ENCODE data around the gene AKAP6.

AKAP6 gene

DNA sequence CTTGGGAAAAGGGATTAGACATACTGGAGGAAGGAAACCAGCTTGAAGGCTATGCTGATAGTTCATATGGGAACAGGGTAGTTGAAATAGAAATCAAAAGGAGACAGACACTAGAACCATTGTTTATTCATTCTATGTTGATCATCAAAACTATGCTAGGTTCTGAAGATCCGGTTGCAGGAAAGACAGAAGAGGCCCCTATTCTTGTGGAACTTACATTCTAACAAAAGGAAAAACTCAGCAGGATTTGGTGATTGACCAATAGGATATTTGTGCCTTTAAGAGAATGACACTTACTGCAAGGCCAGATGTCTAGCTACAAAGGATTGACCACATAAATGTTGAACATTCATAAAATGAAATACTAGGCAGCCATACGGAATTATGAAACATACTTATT lies 179.2 kb downstream of the AKAP6 start:
- H3K27me3 Mint-ChIP-seq (ENCODE audit: low read depth) = no peaks in the 10 kb centered on the region
- H3K9me3 Mint-ChIP-seq = no peaks in the 10 kb centered on the region
- TF ChIP-seq, protein P1, sequence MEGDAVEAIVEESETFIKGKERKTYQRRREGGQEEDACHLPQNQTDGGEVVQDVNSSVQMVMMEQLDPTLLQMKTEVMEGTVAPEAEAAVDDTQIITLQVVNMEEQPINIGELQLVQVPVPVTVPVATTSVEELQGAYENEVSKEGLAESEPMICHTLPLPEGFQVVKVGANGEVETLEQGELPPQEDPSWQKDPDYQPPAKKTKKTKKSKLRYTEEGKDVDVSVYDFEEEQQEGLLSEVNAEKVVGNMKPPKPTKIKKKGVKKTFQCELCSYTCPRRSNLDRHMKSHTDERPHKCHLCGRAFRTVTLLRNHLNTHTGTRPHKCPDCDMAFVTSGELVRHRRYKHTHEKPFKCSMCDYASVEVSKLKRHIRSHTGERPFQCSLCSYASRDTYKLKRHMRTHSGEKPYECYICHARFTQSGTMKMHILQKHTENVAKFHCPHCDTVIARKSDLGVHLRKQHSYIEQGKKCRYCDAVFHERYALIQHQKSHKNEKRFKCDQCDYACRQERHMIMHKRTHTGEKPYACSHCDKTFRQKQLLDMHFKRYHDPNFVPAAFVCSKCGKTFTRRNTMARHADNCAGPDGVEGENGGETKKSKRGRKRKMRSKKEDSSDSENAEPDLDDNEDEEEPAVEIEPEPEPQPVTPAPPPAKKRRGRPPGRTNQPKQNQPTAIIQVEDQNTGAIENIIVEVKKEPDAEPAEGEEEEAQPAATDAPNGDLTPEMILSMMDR (IDR thresholded peaks at IDR 0.05; ENCODE audit: unreplicated experiment in 3 of 3) = no peak
- H3K27ac Mint-ChIP-seq = peak overlapping the region in 1 of 3 experiments; percentile 16
- H3K4me1 Mint-ChIP-seq = peaks cover 45% of the 10 kb centered on the region
- no peaks in the 10 kb centered on the region for H3K36me3 Mint-ChIP-seq (ENCODE audit: low read depth)
- no peak overlapping the region for H3K4me3 Mint-ChIP-seq

DNA sequence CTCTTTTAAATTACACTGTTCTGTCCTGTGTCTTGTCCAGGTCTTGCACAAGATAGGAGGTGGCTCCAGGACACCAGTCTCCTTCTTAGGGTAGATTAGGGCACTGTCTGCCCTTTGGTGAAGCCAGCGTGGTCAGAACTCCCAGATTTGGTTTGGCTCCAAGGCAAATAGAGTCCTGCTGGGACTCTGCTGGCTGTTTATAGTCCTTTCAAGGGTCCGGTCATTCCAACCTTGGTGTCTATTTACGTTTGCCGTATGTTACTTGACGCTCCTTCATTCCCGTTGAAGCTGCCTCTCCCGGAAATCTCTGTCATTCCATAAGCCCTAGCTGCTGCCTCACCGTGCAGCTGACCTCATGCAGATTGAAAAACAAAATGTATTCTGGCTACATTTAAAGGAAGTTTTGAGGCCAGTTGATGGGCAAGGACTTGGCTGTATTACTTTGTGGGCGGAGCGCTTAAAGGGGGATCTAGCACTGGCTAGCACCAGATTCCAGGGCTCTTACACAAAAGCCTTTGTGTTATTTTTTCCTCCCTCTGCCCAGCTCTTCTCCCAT lies 180.6 kb downstream of the AKAP6 start:
- Mint-ChIP-seq H3K27me3 (ENCODE audit: low read depth) (no peaks in the 10 kb centered on the region), H3K4me1 (peaks cover 58% of the 10 kb centered on the region), H3K36me3 (ENCODE audit: low read depth) (no peaks in the 10 kb centered on the region), H3K9me3 (no peaks in the 10 kb centered on the region), H3K4me3 (peak overlapping the region in 2 of 3 experiments; percentile 27 to 31), H3K27ac (peak overlapping the region; percentile 50 to 95 (median 71))
- TF ChIP-seq, protein P1 (IDR thresholded peaks at IDR 0.05; ENCODE audit: unreplicated experiment in 3 of 3) = no peak

DNA sequence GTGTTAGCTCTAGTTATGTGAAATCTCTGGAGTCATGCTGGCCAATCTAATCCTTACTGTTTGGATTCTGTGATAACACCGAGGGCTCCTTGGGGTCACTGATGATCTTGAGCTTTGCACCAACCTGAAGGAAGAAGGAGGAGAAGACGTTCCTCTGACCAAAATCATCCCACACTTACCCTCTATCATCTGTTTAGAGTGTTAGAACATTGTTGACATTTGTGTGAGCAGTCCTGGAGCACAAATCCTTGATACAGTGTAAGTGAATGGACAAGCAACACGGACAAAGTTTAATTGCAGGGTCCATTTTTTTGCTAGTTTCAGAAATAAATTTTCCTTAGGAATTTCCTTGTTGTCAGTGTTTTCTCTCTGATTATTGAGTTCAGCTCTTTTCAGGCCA lies 181.7 kb downstream of the AKAP6 start:
- Mint-ChIP-seq H3K4me3 (peak overlapping the region in 1 of 3 experiments; percentile 25), H3K27me3 (ENCODE audit: low read depth) (no peaks in the 10 kb centered on the region), H3K27ac (peak overlapping the region; percentile 66 to 84 (median 80)), H3K4me1 (peaks cover 67% of the 10 kb centered on the region), H3K9me3 (no peaks in the 10 kb centered on the region), H3K36me3 (ENCODE audit: low read depth) (no peaks in the 10 kb centered on the region)
- TF ChIP-seq, protein P1 (IDR thresholded peaks at IDR 0.05; ENCODE audit: unreplicated experiment in 3 of 3) = no peak

DNA sequence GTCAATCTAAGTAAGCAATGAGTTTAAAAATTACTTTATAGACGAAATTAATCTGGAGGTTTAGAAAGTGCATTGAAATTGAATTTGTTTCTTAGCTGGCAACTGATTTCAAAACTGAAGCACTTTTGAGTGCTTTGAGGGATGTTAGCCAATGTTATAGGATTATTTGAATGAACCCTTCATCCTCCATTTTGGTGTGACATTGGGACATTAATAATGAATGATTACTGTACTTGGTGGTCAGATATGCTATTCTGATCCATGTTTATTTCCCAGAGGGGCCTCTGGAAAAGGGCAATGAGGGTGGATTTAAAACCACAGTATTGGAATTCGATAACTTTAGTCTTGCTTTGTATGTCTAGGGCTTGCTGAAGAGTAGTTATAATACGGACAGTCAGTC lies 183.2 kb downstream of the AKAP6 start:
- Mint-ChIP-seq H3K4me3 (no peak overlapping the region), H3K9me3 (no peaks in the 10 kb centered on the region), H3K4me1 (peaks cover 66% of the 10 kb centered on the region), H3K27me3 (ENCODE audit: low read depth) (no peaks in the 10 kb centered on the region), H3K36me3 (ENCODE audit: low read depth) (no peaks in the 10 kb centered on the region), H3K27ac (peak overlapping the region; percentile 22 to 92 (median 38))
- TF ChIP-seq, protein P1 (IDR thresholded peaks at IDR 0.05; ENCODE audit: unreplicated experiment in 3 of 3) = no peak

DNA sequence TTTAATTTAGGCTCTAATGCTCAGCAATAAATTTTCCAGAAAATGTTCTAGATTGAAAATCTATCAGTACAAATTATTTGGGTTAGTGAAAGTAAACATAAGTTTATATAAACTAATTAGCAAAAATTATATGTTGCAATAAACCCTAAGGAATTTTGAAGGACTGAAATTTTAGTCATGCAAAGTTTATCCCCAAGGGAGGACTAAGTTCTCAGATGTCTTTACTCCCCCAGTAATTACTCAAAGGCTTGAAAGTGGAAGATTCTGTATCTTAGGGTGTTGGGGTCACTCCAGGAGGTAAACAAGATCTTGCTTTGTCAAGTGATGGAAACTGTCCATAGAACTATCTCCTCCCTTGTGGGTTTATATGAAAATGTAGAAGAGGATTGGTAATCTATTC lies 183.7 kb downstream of the AKAP6 start:
- peaks cover 62% of the 10 kb centered on the region for H3K4me1 Mint-ChIP-seq
- H3K4me3 Mint-ChIP-seq = no peak overlapping the region
- peak overlapping the region; percentile 60 to 92 (median 85) for H3K27ac Mint-ChIP-seq
- no peaks in the 10 kb centered on the region for H3K9me3 Mint-ChIP-seq
- no peaks in the 10 kb centered on the region for H3K27me3 Mint-ChIP-seq (ENCODE audit: low read depth)
- no peaks in the 10 kb centered on the region for H3K36me3 Mint-ChIP-seq (ENCODE audit: low read depth)
- TF ChIP-seq, protein P1 (IDR thresholded peaks at IDR 0.05; ENCODE audit: unreplicated experiment in 3 of 3) = no peak

DNA sequence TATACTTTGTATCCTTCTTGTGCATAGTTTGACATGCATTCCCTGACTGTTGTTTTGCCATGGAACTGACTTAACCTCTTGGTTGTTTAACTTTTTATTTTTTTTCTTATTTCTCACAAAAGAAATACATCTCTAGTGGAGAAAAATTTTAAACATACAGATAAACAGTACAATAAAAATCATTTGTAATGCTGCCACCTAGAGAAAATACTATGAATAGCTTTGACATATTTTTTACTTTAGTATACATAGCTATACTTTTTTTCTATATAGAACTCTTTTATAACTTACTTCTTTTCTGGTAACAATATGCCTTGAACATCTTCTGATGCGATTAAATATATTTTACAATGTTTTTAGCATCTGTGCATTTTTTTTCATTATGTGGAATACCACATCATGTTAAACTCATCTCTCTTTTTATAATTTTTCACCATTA lies 184.5 kb downstream of the AKAP6 start:
- H3K27ac Mint-ChIP-seq = peak overlapping the region; percentile 60 to 92 (median 85)
- no peaks in the 10 kb centered on the region for H3K27me3 Mint-ChIP-seq (ENCODE audit: low read depth)
- H3K4me3 Mint-ChIP-seq = no peak overlapping the region
- peaks cover 56% of the 10 kb centered on the region for H3K4me1 Mint-ChIP-seq
- H3K36me3 Mint-ChIP-seq (ENCODE audit: low read depth) = no peaks in the 10 kb centered on the region
- peaks cover 7% of the 10 kb centered on the region for H3K9me3 Mint-ChIP-seq
- TF ChIP-seq, protein P1 (IDR thresholded peaks at IDR 0.05; ENCODE audit: unreplicated experiment in 3 of 3) = peak; percentile 24 to 64 (median 32)
